DND-41 (cell line): ENCODE data around the gene CEP120.

Source experiments
- ATAC-seq: fragments of 200-7000 bp; cut with Tn5 transposase; 3 replicates; pipeline ENCODE4 v1.9.1; 2021; ENCODE audit warnings: low read depth; ENCODE audit not compliant: insufficient read depth
- DNase-seq: peaks from one replicate; pipeline ENCODE4 v3.0.0-alpha.2; 2020
- H2AFZ ChIP-seq: 2 replicates; pipeline ENCODE4 v1.6.0; 2012; ENCODE audit warnings: low read depth, low read length
- H3K27ac ChIP-seq: 2 replicates; pipeline ENCODE4 v1.5.1; 2012; ENCODE audit warnings: low read length, inconsistent platforms
- H3K27me3 ChIP-seq: fragments of 200-600 bp; sonication (generic); 2 replicates; pipeline ENCODE4 v1.6.0; 2012; ENCODE audit warnings: low read length, mild to moderate bottlenecking, inconsistent platforms; ENCODE audit not compliant: insufficient read depth, poor library complexity
- H3K36me3 ChIP-seq: 2 replicates; pipeline ENCODE4 v1.5.1; 2012; ENCODE audit warnings: low read length, inconsistent platforms; ENCODE audit not compliant: insufficient read depth
- H3K4me1 ChIP-seq: 2 replicates; pipeline ENCODE4 v1.5.1; 2012; ENCODE audit warnings: mild to moderate bottlenecking, low read length; ENCODE audit not compliant: insufficient read depth
- H3K4me2 ChIP-seq: 2 replicates; pipeline ENCODE4 v1.6.0; 2012; ENCODE audit warnings: mild to moderate bottlenecking, moderate library complexity, low read length, inconsistent platforms; ENCODE audit not compliant: insufficient read depth
- H3K4me3 ChIP-seq, 2 experiments: fragments of 200-600 bp in 1 of 2; shearing (Covaris generic) in 1 of 2; 2 replicates each; pipeline ENCODE4 v1.5.1; 2012 to 2016; ENCODE audit warnings: inconsistent platforms in 2 of 2, low read length in 2 of 2, mild to moderate bottlenecking in 2 of 2, low read depth in 1 of 2, moderate library complexity in 1 of 2
- H3K79me2 ChIP-seq: 2 replicates; pipeline ENCODE4 v1.6.0; 2012; ENCODE audit warnings: low read length, inconsistent platforms; ENCODE audit not compliant: insufficient read depth
- H3K9ac ChIP-seq: 2 replicates; pipeline ENCODE4 v1.6.0; 2012; ENCODE audit warnings: low read depth, mild to moderate bottlenecking, inconsistent platforms, low read length, moderate library complexity
- H3K9me3 ChIP-seq: 2 replicates; pipeline ENCODE4 v1.5.1; 2012; ENCODE audit warnings: low read length, moderate library complexity, mild to moderate bottlenecking, inconsistent platforms; ENCODE audit not compliant: insufficient read depth, severe bottlenecking
- H4K20me1 ChIP-seq: 2 replicates; pipeline ENCODE4 v1.6.0; 2012; ENCODE audit warnings: low read length; ENCODE audit not compliant: insufficient read depth
- CTCF ChIP-seq: IDR thresholded peaks from 2 replicates; pipeline ENCODE4 v1.5.1; 2012; ENCODE audit warnings: borderline replicate concordance, low read length, moderate library complexity, mild to moderate bottlenecking; ENCODE audit not compliant: poor library complexity, severe bottlenecking; ENCODE audit errors: extremely low read depth
- EZH2 ChIP-seq: IDR thresholded peaks from 3 replicates; pipeline ENCODE4 v1.6.1; 2012; ENCODE audit warnings: borderline replicate concordance, low read depth, mild to moderate bottlenecking, moderate library complexity, low read length, inconsistent platforms; ENCODE audit not compliant: severe bottlenecking

CEP120 gene

DNA sequence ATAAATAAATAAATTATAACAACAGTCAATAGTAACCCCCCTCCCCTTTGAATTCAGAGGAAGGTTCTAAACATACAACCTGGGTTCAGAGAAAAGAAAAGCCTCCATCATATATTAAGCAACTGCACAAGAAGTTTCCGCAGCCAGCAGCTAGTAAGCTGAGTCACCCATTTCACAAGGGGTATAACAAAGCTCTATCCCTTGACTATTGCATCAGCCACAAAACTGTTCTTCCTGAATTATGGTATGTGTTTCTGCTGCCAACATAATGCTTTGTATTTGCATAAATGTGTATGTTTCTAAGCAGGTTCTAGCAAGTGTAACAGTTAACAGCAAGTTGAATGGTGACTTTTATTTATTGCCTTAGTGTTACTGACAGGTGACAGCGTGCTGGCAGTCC is 6.8 kb upstream of the CEP120 start:
- H3K9ac ChIP-seq: no peak overlapping the region
- H3K4me2 ChIP-seq: no peak overlapping the region
- H3K4me1 ChIP-seq: 0 out of 2 replicates have a peak, but pooled peaks cover 4% of the 10 kb centered on the region
- no peak for DNase-seq
- H4K20me1 ChIP-seq: no peaks in the 10 kb centered on the region
- H3K36me3 ChIP-seq: no peaks in the 10 kb centered on the region
- H3K4me3 ChIP-seq: no peak overlapping the region
- TF ChIP-seq EZH2 (no peak), CTCF (no peak)
- no peaks in the 10 kb centered on the region for H3K9me3 ChIP-seq
- peak overlapping the region; percentile 52 for H2AFZ ChIP-seq
- ATAC-seq: peak; percentile 64; the same call in 1 of the 3 replicates
- no peak overlapping the region for H3K27ac ChIP-seq
- H3K79me2 ChIP-seq: no peaks in the 10 kb centered on the region
- no peaks in the 10 kb centered on the region for H3K27me3 ChIP-seq

DNA sequence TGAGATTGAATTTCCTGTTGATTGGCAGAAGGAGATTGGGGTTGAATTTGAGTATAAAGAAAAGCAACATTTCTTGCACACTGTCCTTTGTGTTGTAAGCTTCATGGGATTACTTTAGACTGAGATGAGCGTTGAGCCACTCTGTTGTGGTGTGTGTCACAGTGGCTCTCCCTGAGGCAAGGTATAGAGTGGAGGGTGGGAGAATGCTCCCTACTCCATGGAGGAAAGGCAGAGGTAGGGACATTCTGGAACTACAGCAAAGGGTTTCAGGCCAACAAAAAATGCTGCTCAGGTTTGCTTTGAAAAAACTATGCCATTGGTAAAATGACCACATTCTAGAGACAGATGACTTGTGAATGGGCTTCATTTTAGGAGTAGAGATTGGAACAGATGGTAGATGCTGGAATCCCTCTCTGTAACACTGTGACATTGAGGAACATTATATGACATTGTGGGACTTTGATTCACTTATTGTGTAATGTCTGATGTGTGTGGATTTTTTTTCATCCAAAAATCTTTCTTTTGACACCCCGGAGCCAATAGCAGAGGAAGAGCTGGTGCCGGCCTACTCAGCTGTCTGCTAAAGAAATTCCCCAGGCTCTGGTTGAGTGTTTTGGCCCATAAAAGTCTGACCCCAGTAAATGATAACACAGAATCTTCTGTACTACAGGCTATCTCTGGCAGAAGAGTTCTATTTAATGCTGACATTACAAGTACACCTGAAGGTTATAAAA is 6.2 kb upstream of the CEP120 start:
- Histone ChIP-seq H3K4me1 (peaks cover 4% of the 10 kb centered on the region), H3K27ac (no peak overlapping the region), H3K4me3 (no peak overlapping the region), H3K4me2 (no peak overlapping the region), H3K27me3 (no peaks in the 10 kb centered on the region), H3K36me3 (no peaks in the 10 kb centered on the region), H3K9me3 (no peaks in the 10 kb centered on the region), H2AFZ (peak overlapping the region; percentile 54; the same call in 1 of the 2 replicates), H3K79me2 (no peaks in the 10 kb centered on the region), H3K9ac (no peak overlapping the region), H4K20me1 (no peaks in the 10 kb centered on the region)
- no peak for TF ChIP-seq EZH2
- no peak for TF ChIP-seq CTCF
- ATAC-seq (no peak), DNase-seq (no peak)

DNA sequence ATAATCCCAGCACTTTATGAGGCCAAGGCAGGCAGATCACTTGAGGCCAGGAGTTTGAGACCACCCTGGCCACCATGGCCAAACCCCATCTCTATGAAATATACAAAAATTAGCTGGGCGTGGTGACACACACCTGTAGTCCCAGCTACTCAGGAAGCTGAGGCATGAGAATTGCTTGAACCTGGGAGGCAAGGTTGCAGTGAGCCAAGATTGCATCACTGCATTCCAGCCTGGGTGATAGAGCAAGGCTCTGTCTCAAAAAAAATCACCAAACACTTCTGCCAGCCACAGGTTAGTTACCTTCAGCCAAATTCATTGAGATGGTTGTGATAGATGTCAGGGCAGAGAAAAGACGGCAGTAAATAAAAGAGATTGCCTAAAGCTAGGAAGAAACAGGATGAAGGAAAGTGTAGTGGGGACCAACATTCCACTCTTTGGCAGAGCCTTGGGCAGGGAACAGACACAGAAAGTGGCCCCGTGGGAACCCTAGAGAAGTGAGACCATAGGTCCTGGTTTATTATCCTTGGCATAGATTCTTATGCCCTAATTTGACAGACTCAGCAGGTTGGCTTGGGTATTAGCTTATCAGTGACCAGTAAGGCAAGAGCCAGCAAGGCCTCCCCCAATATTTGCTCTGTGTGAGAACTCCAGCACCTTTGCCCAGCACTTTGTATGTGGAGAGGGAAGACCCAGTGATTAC is 5.5 kb upstream of the CEP120 start:
- H3K9ac ChIP-seq: no peak overlapping the region
- H3K27ac ChIP-seq: no peak overlapping the region
- no peak overlapping the region for H3K4me2 ChIP-seq

More for the DNA sequence above, 5.5 kb upstream of the CEP120 start:
- Histone ChIP-seq H3K79me2 (no peaks in the 10 kb centered on the region), H3K9me3 (no peaks in the 10 kb centered on the region), H3K4me3 (no peak overlapping the region), H2AFZ (peak overlapping the region; percentile 54; the same call in 1 of the 2 replicates), H3K36me3 (no peaks in the 10 kb centered on the region), H3K4me1 (peaks cover 11% of the 10 kb centered on the region), H4K20me1 (no peaks in the 10 kb centered on the region), H3K27me3 (no peaks in the 10 kb centered on the region)
- TF ChIP-seq CTCF (no peak), EZH2 (no peak)
- DNase-seq (no peak), ATAC-seq (no peak)
